OCI-LY1 (cell line): ENCODE results near the gene SNRPA1.
A peak's percentile ranks its signal among the peaks of the same experiment; 100 is the strongest.

Source experiments
- H2AFZ ChIP-seq: fragments of 200-600 bp; sonication (generic), shearing (Covaris generic); 2 replicates; pipeline ENCODE4 v1.6.0; 2014; ENCODE audit warnings: antibody characterized with exemption, mild to moderate bottlenecking, low read length
- H3F3A ChIP-seq: fragments of 200-600 bp; sonication (generic), shearing (Covaris generic); 2 replicates; pipeline ENCODE4 v1.6.0; 2014; ENCODE audit warnings: mild to moderate bottlenecking, antibody characterized with exemption, low read length, moderate library complexity; ENCODE audit not compliant: insufficient read depth
- H3K27ac ChIP-seq: fragments of 200-600 bp; sonication (generic); 2 replicates; pipeline ENCODE4 v1.5.1; 2014; ENCODE audit warnings: low read length, mixed run types, mild to moderate bottlenecking, low read depth; ENCODE audit not compliant: poor library complexity, severe bottlenecking
- H3K27me3 ChIP-seq: fragments of 200-600 bp; sonication (generic); 2 replicates; pipeline ENCODE4 v1.6.0; 2014; ENCODE audit warnings: antibody characterized with exemption, mild to moderate bottlenecking, low read length, moderate library complexity; ENCODE audit not compliant: insufficient read depth
- H3K36me3 ChIP-seq: fragments of 200-600 bp; sonication (generic); 2 replicates; pipeline ENCODE4 v1.6.1; 2014; ENCODE audit warnings: mild to moderate bottlenecking, antibody characterized with exemption, low read length, moderate library complexity, mixed read lengths; ENCODE audit not compliant: insufficient read depth
- H3K4me1 ChIP-seq: fragments of 200-600 bp; sonication (generic); 2 replicates; pipeline ENCODE4 v1.5.1; 2014; ENCODE audit warnings: mild to moderate bottlenecking, low read length, moderate library complexity; ENCODE audit not compliant: insufficient read depth, severe bottlenecking
- H3K4me2 ChIP-seq: fragments of 200-600 bp; sonication (generic), shearing (Covaris generic); 2 replicates; pipeline ENCODE4 v1.6.1; 2014; ENCODE audit warnings: low read length
- H3K4me3 ChIP-seq: fragments of 200-600 bp; sonication (generic); 2 replicates; pipeline ENCODE4 v1.5.1; 2014; ENCODE audit warnings: low read length, low read depth, mild to moderate bottlenecking, mixed read lengths; ENCODE audit not compliant: poor library complexity, severe bottlenecking
- H3K79me2 ChIP-seq: fragments of 200-600 bp; shearing (Covaris generic); 2 replicates; pipeline ENCODE4 v1.6.1; 2016; ENCODE audit warnings: mixed run types, low read length, mixed read lengths; ENCODE audit not compliant: insufficient read depth
- H3K9ac ChIP-seq: fragments of 200-600 bp; sonication (generic), shearing (Covaris generic); 2 replicates; pipeline ENCODE4 v1.6.1; 2014; ENCODE audit warnings: mild to moderate bottlenecking, low read length, mixed read lengths
- H3K9me2 ChIP-seq: fragments of 200-600 bp; sonication (generic), shearing (Covaris generic); 2 replicates; pipeline ENCODE4 v1.6.1; 2014; ENCODE audit warnings: low read depth, mild to moderate bottlenecking, low read length, mixed read lengths
- H3K9me3 ChIP-seq: fragments of 200-600 bp; shearing (Covaris generic); 2 replicates; pipeline ENCODE4 v1.6.1; 2014; ENCODE audit warnings: low read length, mixed read lengths
- H4K20me1 ChIP-seq: fragments of 200-600 bp; sonication (generic), shearing (Covaris generic); 2 replicates; pipeline ENCODE4 v1.6.0; 2016; ENCODE audit warnings: mild to moderate bottlenecking, low read length; ENCODE audit not compliant: insufficient read depth
- EZH2 ChIP-seq: fragments of 200-600 bp; sonication (generic), shearing (Covaris generic); IDR thresholded peaks from 2 replicates; pipeline ENCODE4 v1.8.0; 2017; ENCODE audit warnings: borderline replicate concordance, mixed run types, mild to moderate bottlenecking, antibody characterized with exemption, low read length, moderate library complexity, mixed read lengths
- TF ChIP-seq, protein P1 (sequence below): fragments of 200-600 bp; sonication (generic), shearing (Covaris generic); IDR thresholded peaks from 2 replicates; pipeline ENCODE4 v1.5.1; 2017; ENCODE audit warnings: mild to moderate bottlenecking, antibody characterized with exemption, low read length, moderate library complexity, mixed read lengths

Gene SNRPA1

DNA sequence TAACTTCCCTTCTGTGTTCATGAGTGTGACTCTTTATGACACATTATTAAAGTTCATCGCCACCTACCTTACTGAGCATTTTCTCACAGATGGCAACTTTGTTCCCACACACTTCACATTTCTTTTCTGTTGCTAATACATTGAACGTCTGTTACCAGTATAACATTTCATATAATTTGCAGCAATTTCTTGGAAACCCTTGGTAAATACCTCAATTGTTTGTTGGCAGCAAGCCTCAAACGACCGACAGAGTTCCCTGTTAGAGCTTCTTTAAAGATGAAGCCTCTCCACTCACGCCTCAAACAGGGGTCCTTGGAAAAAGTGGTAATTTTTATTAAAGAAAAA is 40.0 kb downstream of the SNRPA1 start:
- H3K79me2 ChIP-seq = no peaks in the 10 kb centered on the region
- peaks cover 17% of the 10 kb centered on the region for H3K4me1 ChIP-seq
- no peak overlapping the region for H3K9ac ChIP-seq
- H3K9me2 ChIP-seq = no peaks in the 10 kb centered on the region
- no peaks in the 10 kb centered on the region for H4K20me1 ChIP-seq
- no peak overlapping the region for H3K4me2 ChIP-seq
- H3K4me3 ChIP-seq = no peak overlapping the region
- no peak overlapping the region for H2AFZ ChIP-seq
- H3K9me3 ChIP-seq = no peaks in the 10 kb centered on the region
- H3F3A ChIP-seq = no peaks in the 10 kb centered on the region
- no peak overlapping the region for H3K27ac ChIP-seq
- peaks cover 9% of the 10 kb centered on the region for H3K27me3 ChIP-seq
- no peak for TF ChIP-seq EZH2
- TF ChIP-seq, protein P1, sequence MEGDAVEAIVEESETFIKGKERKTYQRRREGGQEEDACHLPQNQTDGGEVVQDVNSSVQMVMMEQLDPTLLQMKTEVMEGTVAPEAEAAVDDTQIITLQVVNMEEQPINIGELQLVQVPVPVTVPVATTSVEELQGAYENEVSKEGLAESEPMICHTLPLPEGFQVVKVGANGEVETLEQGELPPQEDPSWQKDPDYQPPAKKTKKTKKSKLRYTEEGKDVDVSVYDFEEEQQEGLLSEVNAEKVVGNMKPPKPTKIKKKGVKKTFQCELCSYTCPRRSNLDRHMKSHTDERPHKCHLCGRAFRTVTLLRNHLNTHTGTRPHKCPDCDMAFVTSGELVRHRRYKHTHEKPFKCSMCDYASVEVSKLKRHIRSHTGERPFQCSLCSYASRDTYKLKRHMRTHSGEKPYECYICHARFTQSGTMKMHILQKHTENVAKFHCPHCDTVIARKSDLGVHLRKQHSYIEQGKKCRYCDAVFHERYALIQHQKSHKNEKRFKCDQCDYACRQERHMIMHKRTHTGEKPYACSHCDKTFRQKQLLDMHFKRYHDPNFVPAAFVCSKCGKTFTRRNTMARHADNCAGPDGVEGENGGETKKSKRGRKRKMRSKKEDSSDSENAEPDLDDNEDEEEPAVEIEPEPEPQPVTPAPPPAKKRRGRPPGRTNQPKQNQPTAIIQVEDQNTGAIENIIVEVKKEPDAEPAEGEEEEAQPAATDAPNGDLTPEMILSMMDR = no peak
- no peaks in the 10 kb centered on the region for H3K36me3 ChIP-seq

DNA sequence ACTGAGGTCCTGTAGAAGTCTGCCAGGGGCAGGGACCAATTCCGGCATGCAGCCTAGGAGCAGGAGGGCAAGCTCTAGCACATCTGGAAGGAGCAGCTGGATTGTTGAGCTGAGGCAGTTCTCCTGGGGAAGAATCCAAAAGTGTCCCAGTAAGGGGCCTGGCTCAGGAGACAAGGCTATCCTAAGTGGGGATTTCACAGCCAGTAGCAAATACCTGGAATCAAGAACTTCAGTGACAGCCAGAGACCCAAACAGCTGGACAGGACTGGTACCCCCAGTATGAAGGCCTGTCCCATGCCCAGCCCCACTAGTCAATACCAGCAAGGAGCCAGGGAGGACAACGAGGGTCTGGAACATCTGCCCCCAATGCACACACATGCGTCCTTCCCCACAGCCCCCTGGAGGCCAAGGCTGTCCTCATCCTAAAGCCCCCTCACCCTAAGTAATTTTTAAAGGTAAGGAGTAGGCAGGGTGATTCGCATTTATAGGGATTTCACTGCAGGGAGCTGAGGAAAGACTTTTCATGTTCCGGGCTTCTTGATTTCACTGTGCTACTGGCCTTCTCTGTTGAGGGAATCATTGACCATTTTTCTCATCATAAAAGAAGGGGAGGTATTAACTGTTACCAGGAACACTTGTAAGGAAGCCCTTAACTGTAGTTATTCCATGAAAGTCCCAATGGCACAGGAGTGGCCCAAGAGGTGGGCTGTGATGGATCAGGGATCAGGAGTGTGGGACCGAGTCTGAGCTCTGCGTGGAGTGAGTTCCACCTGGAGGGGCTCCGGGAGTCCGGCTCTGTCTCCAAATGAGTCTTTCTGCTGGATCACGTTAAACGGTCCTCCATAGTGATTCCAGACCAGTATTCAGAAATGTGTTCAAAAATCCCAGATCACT is 40.6 kb downstream of the SNRPA1 start:
- H3K9ac ChIP-seq = no peak overlapping the region
- no peaks in the 10 kb centered on the region for H3F3A ChIP-seq
- H3K36me3 ChIP-seq = no peaks in the 10 kb centered on the region
- no peak overlapping the region for H3K27ac ChIP-seq
- H3K4me2 ChIP-seq = no peak overlapping the region
- H3K9me2 ChIP-seq = no peaks in the 10 kb centered on the region
- peaks cover 9% of the 10 kb centered on the region for H3K27me3 ChIP-seq
- H2AFZ ChIP-seq = no peak overlapping the region
- no peaks in the 10 kb centered on the region for H4K20me1 ChIP-seq
- TF ChIP-seq, protein P1 = no peak
- TF ChIP-seq EZH2 = no peak
- no peaks in the 10 kb centered on the region for H3K79me2 ChIP-seq
- H3K9me3 ChIP-seq = no peaks in the 10 kb centered on the region
- H3K4me1 ChIP-seq = peaks cover 17% of the 10 kb centered on the region
- H3K4me3 ChIP-seq = no peak overlapping the region

DNA sequence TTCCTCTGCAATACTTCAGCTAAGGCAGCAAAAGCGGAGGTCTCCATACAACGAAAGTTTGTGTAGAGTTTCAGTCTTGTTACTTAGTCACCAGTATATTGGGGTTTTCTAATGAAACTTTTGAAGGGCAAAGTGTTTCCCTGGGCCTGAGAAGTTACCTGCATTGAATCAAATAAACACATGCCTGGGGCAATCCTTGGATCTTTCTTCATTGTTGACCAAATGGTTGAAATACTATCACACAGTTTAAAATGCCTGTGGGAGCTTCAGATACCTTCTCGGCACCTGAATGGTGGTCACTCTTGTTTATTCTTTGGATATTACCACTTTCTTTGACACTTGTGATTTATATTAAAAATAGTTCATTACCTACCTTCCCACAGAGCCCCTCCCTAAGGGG is 42.2 kb downstream of the SNRPA1 start:
- no peaks in the 10 kb centered on the region for H3K9me3 ChIP-seq
- peak overlapping the region; percentile 79 for H3K4me3 ChIP-seq
- H3K4me1 ChIP-seq = peaks cover 17% of the 10 kb centered on the region
- no peak overlapping the region; the same call in 1 of the 2 replicates for H2AFZ ChIP-seq
- TF ChIP-seq EZH2 = no peak
- TF ChIP-seq, protein P1 = no peak
- no peak overlapping the region for H3K27ac ChIP-seq
- peak overlapping the region; percentile 71 for H3K4me2 ChIP-seq
- no peaks in the 10 kb centered on the region for H3F3A ChIP-seq
- H4K20me1 ChIP-seq = no peaks in the 10 kb centered on the region
- no peaks in the 10 kb centered on the region for H3K79me2 ChIP-seq
- H3K27me3 ChIP-seq = peaks cover 4% of the 10 kb centered on the region
- H3K9me2 ChIP-seq = no peaks in the 10 kb centered on the region
- H3K9ac ChIP-seq = peak overlapping the region; percentile 63
- H3K36me3 ChIP-seq = no peaks in the 10 kb centered on the region
